Neural crest cell (in vitro differentiated cells): ENCODE measurements around the gene SEMA4B. TPM values are rescaled to one million over a fixed set of nuclear protein-coding genes. Genes with fewer than 3 reads are reported as not detected.
"Not testable (repeated sequence)": the region's sequence is repeated elsewhere in the genome, so short reads cannot be mapped to it uniquely, and the experiment has no call there.

Source experiments
- DNase-seq: peaks from one replicate; pipeline ENCODE4 v3.0.0; 2021; ENCODE audit warnings: low read depth, mixed read lengths, low spot score
- H3K27ac Mint-ChIP-seq: one replicate; pipeline ENCODE4 v1.8.0; 2021; ENCODE audit warnings: mild to moderate bottlenecking, mixed read lengths; ENCODE audit not compliant: unreplicated experiment
- H3K27me3 Mint-ChIP-seq: 2 replicates; pipeline ENCODE4 v1.8.0; 2021; ENCODE audit warnings: low read depth, mild to moderate bottlenecking, mixed read lengths
- H3K36me3 Mint-ChIP-seq: 2 replicates; pipeline ENCODE4 v1.8.0; 2021; ENCODE audit warnings: low read depth, mild to moderate bottlenecking, mixed read lengths
- H3K4me1 Mint-ChIP-seq: 2 replicates; pipeline ENCODE4 v1.8.0; 2021; ENCODE audit warnings: mixed read lengths
- H3K4me3 Mint-ChIP-seq: one replicate; pipeline ENCODE4 v1.8.0; 2021; ENCODE audit warnings: mild to moderate bottlenecking, mixed read lengths
- H3K9me3 Mint-ChIP-seq: 2 replicates; pipeline ENCODE4 v1.8.0; 2021; ENCODE audit warnings: mixed read lengths
- total RNA-seq: library from RNA; stranded (reverse); gene quantifications from 2 replicates; pipeline ENCODE4 v1.2.1, GENCODE V29; 2021
- TF ChIP-seq, protein P1 (sequence below): fragments of 200-600 bp; sonication (generic); conservative IDR thresholded peaks from 2 replicates; pipeline ENCODE4 v1.5.0; 2021; ENCODE audit warnings: antibody characterized with exemption, mild to moderate bottlenecking

The SEMA4B gene
- total RNA-seq, 1 donor from 2014 or later, result 26.3 TPM

DNA sequence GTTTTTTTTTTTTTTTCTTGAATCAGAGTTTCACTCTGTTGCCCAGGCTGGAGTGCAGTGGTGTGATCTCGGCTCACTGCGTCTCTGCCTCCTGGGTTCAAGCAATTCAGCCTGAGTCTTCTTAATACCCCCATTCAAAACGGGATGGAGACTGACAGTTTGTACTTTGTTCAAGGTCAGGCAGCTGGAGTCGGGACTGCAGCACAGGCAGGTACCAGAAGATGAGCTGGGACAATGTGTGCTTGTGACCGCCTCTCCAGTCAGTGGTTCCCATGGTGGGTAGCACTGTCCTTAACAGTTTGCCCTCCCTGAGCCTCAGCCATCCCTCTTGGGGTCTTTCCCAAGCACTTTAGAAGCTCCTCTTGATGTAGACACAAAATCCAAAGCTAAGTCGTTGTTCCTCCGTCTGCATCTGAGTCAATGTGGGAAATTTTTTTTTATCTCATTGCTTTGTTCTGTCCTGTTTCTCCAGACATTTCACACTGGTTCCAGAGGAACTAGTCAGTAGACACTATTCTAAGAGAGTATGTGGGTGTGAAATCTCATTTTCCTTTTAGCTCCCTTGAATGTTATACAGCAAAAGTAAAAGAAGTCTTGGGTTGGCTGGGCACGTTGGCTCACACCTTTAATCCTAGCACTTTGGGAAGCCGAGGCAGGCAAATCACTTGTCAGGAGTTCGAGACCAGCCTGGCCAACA lies 43.0 kb downstream of the SEMA4B start:
- H3K27ac Mint-ChIP-seq, result no peak overlapping the region
- H3K4me3 Mint-ChIP-seq, result no peak overlapping the region
- H3K4me1 Mint-ChIP-seq, result peaks cover under 1% of the 10 kb centered on the region
- DNase-seq, result no peak
- no peaks in the 10 kb centered on the region for H3K27me3 Mint-ChIP-seq
- H3K9me3 Mint-ChIP-seq, result no peaks in the 10 kb centered on the region
- no peaks in the 10 kb centered on the region for H3K36me3 Mint-ChIP-seq
- TF ChIP-seq, protein P1, sequence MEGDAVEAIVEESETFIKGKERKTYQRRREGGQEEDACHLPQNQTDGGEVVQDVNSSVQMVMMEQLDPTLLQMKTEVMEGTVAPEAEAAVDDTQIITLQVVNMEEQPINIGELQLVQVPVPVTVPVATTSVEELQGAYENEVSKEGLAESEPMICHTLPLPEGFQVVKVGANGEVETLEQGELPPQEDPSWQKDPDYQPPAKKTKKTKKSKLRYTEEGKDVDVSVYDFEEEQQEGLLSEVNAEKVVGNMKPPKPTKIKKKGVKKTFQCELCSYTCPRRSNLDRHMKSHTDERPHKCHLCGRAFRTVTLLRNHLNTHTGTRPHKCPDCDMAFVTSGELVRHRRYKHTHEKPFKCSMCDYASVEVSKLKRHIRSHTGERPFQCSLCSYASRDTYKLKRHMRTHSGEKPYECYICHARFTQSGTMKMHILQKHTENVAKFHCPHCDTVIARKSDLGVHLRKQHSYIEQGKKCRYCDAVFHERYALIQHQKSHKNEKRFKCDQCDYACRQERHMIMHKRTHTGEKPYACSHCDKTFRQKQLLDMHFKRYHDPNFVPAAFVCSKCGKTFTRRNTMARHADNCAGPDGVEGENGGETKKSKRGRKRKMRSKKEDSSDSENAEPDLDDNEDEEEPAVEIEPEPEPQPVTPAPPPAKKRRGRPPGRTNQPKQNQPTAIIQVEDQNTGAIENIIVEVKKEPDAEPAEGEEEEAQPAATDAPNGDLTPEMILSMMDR, result no peak

DNA sequence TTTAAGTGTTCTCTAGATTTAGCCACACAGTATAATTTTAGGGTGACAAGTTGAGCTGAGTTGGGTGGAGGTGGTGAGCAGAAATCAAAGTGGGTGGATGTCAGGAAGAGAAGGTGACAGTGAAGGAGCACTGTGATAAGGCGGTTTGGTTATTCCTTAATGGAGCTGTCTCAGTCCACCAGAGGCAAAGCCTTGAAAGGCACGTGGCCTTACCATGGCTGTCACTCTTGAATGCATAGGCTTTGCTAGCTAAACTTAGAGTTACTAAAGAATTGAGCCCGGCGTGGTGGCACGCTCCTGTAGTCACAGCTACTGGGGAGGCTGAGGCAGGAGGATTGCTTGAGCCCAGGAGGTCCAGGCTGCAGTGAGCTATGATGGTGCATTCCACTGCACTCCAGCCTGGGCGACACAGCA lies 47.7 kb downstream of the SEMA4B start:
- Mint-ChIP-seq H3K9me3 (no peaks in the 10 kb centered on the region), H3K4me1 (peaks cover 14% of the 10 kb centered on the region), H3K36me3 (no peaks in the 10 kb centered on the region), H3K27me3 (no peaks in the 10 kb centered on the region), H3K27ac (no peak overlapping the region), H3K4me3 (peak overlapping the region; percentile 81)
- no peak for DNase-seq
- TF ChIP-seq, protein P1, result no peak

DNA sequence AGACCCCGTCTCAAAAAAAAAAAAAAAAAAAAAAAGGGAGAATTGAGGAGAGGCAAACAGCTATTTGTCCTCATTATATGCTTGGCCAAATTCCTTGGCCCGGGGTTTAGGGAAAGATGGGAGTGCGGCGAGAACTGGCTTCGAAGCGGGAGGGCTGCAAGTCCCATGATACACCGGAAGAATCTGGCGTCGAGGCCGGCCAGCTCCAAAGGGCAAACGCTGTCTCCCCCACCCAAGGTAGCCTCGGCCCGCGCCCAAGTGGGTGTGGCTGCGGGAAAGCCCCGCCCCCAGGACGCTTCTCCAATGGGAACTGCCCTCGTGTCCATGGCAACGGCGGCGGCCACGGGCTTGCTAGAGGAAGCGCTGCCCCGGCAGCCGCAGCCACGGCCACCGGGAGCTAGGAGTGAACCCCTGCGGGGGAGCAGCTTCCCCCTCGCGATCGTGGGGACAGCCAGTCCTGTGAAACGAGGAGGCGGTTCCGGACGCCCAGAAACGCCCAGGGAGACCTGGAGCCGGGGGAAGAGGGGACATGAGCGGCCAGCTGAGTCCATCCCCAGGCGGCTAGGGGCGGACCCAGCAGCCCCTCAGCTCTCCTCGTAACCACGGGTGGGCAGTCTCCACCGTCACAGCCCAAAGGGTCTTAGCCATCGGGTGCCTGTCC lies 48.2 kb downstream of the SEMA4B start, which contains the start of gene TTLL13:
Gene TTLL13 (plus strand): TSS at position 354 of the 661 bp plus-strand sequence. CDS start 1,075 bp downstream, outside the sequence.
- Mint-ChIP-seq H3K27ac (no peak within 1 kb of the TSS), H3K36me3 (no peaks in the 10 kb centered on the region), H3K4me1 (peaks cover 14% of the 10 kb centered on the region), H3K4me3 (peak within 1 kb of the TSS; percentile 81), H3K27me3 (no peaks in the 10 kb centered on the region), H3K9me3 (no peaks in the 10 kb centered on the region)
- peak; percentile 97 for DNase-seq
- TF ChIP-seq, protein P1, result no peak

DNA sequence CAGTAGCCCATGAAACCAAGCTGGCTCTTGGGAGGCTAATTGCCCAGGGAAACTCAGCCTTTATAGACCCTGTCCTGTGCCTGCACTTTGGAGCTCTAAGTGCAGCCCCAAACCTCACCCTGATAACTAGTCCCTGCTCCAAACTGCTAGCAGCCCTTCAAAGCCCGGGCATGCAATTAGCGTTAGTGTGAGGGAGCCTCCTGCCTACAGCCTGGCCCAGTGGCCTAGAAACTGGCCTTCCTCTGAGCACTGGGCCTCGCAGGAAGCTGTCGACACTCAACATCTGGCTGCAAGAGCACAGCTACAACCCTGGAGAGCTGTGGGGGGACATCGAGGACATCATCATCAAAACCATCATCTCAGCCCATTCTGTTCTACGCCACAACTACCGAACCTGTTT lies 56.6 kb downstream of the SEMA4B start:
- TF ChIP-seq, protein P1, result no peak
- H3K36me3 Mint-ChIP-seq, result no peaks in the 10 kb centered on the region
- no peaks in the 10 kb centered on the region for H3K9me3 Mint-ChIP-seq
- no peak overlapping the region for H3K27ac Mint-ChIP-seq
- DNase-seq, result no peak
- H3K4me1 Mint-ChIP-seq, result peaks cover 7% of the 10 kb centered on the region
- H3K27me3 Mint-ChIP-seq, result peaks cover 8% of the 10 kb centered on the region
- no peak overlapping the region for H3K4me3 Mint-ChIP-seq

DNA sequence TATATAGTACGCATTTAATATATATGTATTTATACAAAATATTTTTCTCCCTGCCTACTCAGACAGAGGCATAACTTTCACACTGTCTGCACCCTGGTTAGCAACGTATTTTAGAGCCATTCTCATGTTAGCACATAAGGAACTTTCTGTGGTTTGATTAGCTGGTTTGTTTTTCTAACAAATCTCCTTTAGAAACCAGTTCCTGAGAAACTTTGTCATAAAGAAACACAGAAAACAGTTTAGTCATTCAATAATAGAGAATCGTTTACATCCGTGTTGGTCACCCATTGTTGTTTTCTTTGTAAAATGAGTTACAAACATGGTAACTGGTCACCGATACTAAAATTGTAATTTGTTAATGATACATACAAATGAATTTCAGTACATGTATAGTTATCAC lies 58.4 kb downstream of the SEMA4B start:
- Mint-ChIP-seq H3K4me1 (peaks cover 23% of the 10 kb centered on the region), H3K36me3 (no peaks in the 10 kb centered on the region), H3K27ac (no peak overlapping the region), H3K27me3 (peaks cover 8% of the 10 kb centered on the region), H3K9me3 (no peaks in the 10 kb centered on the region), H3K4me3 (no peak overlapping the region)
- TF ChIP-seq, protein P1, result no peak
- DNase-seq, result no peak

DNA sequence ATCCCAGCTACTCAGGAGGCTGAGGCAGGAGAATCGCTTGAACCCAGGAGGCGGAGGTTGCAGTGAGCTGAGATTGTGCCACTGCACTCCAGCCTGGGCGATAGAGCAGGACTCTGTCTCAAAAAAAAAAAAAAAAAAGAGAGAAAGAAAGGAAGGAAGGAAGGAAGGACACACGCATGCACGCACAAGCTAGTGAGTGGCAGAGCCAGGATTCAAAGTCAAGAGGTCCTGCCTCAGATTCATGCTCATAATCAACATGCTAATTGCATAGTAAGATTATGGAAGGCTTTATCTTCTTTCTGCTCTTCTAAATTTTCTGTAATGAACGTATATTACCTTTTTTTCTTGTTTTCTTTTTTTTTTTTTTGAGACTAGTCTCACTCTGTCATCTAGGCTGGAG lies 59.6 kb downstream of the SEMA4B start:
- not testable (repeated sequence) for H3K4me3 Mint-ChIP-seq, H3K27ac Mint-ChIP-seq, DNase-seq, H3K36me3 Mint-ChIP-seq, H3K9me3 Mint-ChIP-seq, H3K27me3 Mint-ChIP-seq
- peaks cover 33% of the 10 kb centered on the region for H3K4me1 Mint-ChIP-seq
